ENCODE data around the gene PYCARD.
A peak's percentile ranks its signal among the peaks of the same experiment; 100 is the strongest.
"Not testable (repeated sequence)": the region's sequence is repeated elsewhere in the genome, so short reads cannot be mapped to it uniquely, and the experiment has no call there.

The PYCARD gene

GRCh38 chr16:31198207-31198882, 4.2 kb downstream of the PYCARD start:
- no peak for DNase-seq
- no CpG with 5 or more reads among the region's 7 CpGs for WGBS (ENCODE audit: extremely low coverage, insufficient coverage, insufficient read length)
- Histone ChIP-seq H3K4ac (ENCODE audit: low read depth, low read length) (no peak overlapping the region), H3K27ac (ENCODE audit: low read depth, low read length) (no peak overlapping the region), H3K27me3 (ENCODE audit: insufficient read depth, low read length) (peaks cover 11% of the 10 kb centered on the region), H3K4me1 (ENCODE audit: control insufficient read depth in 1 of 2, insufficient read depth in 2 of 2, low read length in 2 of 2) (peaks cover 9 to 11% of the 10 kb centered on the region in 2 experiments), H3K14ac (ENCODE audit: low read length) (no peak overlapping the region), H3K23ac (ENCODE audit: low read length) (no peak overlapping the region), H2AK5ac (ENCODE audit: low read length) (no peak overlapping the region), H3K18ac (ENCODE audit: low read length) (no peak overlapping the region), H2BK5ac (ENCODE audit: low read depth, low read length, poor library complexity) (no peak overlapping the region), H2AFZ (ENCODE audit: insufficient read depth, low read length, poor library complexity) (no peak overlapping the region), H3K4me2 (ENCODE audit: low read length) (no peak overlapping the region), H2BK120ac (ENCODE audit: insufficient read depth, low read length, poor library complexity) (no peak overlapping the region), H3K9ac (ENCODE audit: low read length) (no peak overlapping the region), H3K9me3 (ENCODE audit: insufficient read depth, low read depth, low read length) (peaks cover 2% of the 10 kb centered on the region), H3K79me1 (ENCODE audit: low read length) (no peaks in the 10 kb centered on the region), H3K79me2 (ENCODE audit: control insufficient read depth, insufficient read depth, low read length, poor library complexity) (no peaks in the 10 kb centered on the region), H2BK12ac (ENCODE audit: low read length) (no peak overlapping the region), H4K12ac (ENCODE audit: low read depth, low read length) (no peak overlapping the region), H3K4me3 (ENCODE audit: low read depth, low read length) (no peak overlapping the region), H3K36me3 (ENCODE audit: control insufficient read depth in 1 of 2, insufficient read depth in 2 of 2, low read length in 2 of 2) (peaks cover 30 to 46% of the 10 kb centered on the region in 2 experiments), H4K8ac (ENCODE audit: low read depth, low read length) (no peak overlapping the region), H4K91ac (ENCODE audit: low read depth, low read length) (no peak overlapping the region)

GRCh38 chr16:31196324-31197088, 6.1 kb downstream of the PYCARD start:
- H3K4me2 ChIP-seq (ENCODE audit: low read length): no peak overlapping the region
- no peak overlapping the region for H3K9ac ChIP-seq (ENCODE audit: low read length)
- H3K4me1 ChIP-seq (ENCODE audit: control insufficient read depth in 1 of 2, insufficient read depth in 2 of 2, low read length in 2 of 2): peaks cover 2 to 3% of the 10 kb centered on the region in 2 experiments
- H2AFZ ChIP-seq (ENCODE audit: insufficient read depth, low read length, poor library complexity): no peak overlapping the region
- peak; percentile 44 to 45 for DNase-seq
- no peak overlapping the region for H3K27ac ChIP-seq (ENCODE audit: low read depth, low read length)
- no peaks in the 10 kb centered on the region for H3K27me3 ChIP-seq (ENCODE audit: insufficient read depth, low read length)
- H3K23ac ChIP-seq (ENCODE audit: low read length): no peak overlapping the region
- no peak overlapping the region for H3K4me3 ChIP-seq (ENCODE audit: low read depth, low read length)
- H4K8ac ChIP-seq (ENCODE audit: low read depth, low read length): no peak overlapping the region
- no peak overlapping the region for H2BK120ac ChIP-seq (ENCODE audit: insufficient read depth, low read length, poor library complexity)
- H4K91ac ChIP-seq (ENCODE audit: low read depth, low read length): no peak overlapping the region
- no peaks in the 10 kb centered on the region for H3K79me2 ChIP-seq (ENCODE audit: control insufficient read depth, insufficient read depth, low read length, poor library complexity)
- peaks cover 42 to 64% of the 10 kb centered on the region in 2 experiments for H3K36me3 ChIP-seq (ENCODE audit: control insufficient read depth in 1 of 2, insufficient read depth in 2 of 2, low read length in 2 of 2)
- H3K79me1 ChIP-seq (ENCODE audit: low read length): no peaks in the 10 kb centered on the region
- WGBS (ENCODE audit: extremely low coverage, insufficient coverage, insufficient read length): no CpG with 5 or more reads among the region's 17 CpGs
- H4K12ac ChIP-seq (ENCODE audit: low read depth, low read length): no peak overlapping the region
- H3K9me3 ChIP-seq (ENCODE audit: insufficient read depth, low read depth, low read length): no peaks in the 10 kb centered on the region
- H3K4ac ChIP-seq (ENCODE audit: low read depth, low read length): no peak overlapping the region
- H3K14ac ChIP-seq (ENCODE audit: low read length): no peak overlapping the region
- H2BK5ac ChIP-seq (ENCODE audit: low read depth, low read length, poor library complexity): no peak overlapping the region
- no peak overlapping the region for H3K18ac ChIP-seq (ENCODE audit: low read length)
- no peak overlapping the region for H2BK12ac ChIP-seq (ENCODE audit: low read length)
- no peak overlapping the region for H2AK5ac ChIP-seq (ENCODE audit: low read length)

- peaks cover 46 to 70% of the 10 kb centered on the region in 2 experiments for H3K36me3 ChIP-seq (ENCODE audit: control insufficient read depth in 1 of 2, insufficient read depth in 2 of 2, low read length in 2 of 2)
- not testable (repeated sequence) for DNase-seq; H3K27me3 ChIP-seq (ENCODE audit: insufficient read depth, low read length); H3K27ac ChIP-seq (ENCODE audit: low read depth, low read length); H2BK12ac ChIP-seq (ENCODE audit: low read length); H4K91ac ChIP-seq (ENCODE audit: low read depth, low read length); H3K4me1 ChIP-seq (ENCODE audit: control insufficient read depth in 1 of 2, insufficient read depth in 2 of 2, low read length in 2 of 2); H2AFZ ChIP-seq (ENCODE audit: insufficient read depth, low read length, poor library complexity); H2BK5ac ChIP-seq (ENCODE audit: low read depth, low read length, poor library complexity); H3K9ac ChIP-seq (ENCODE audit: low read length); H3K9me3 ChIP-seq (ENCODE audit: insufficient read depth, low read depth, low read length); H2AK5ac ChIP-seq (ENCODE audit: low read length); H2BK120ac ChIP-seq (ENCODE audit: insufficient read depth, low read length, poor library complexity); H3K14ac ChIP-seq (ENCODE audit: low read length); H3K79me1 ChIP-seq (ENCODE audit: low read length); H4K12ac ChIP-seq (ENCODE audit: low read depth, low read length); H3K18ac ChIP-seq (ENCODE audit: low read length); H4K8ac ChIP-seq (ENCODE audit: low read depth, low read length); H3K79me2 ChIP-seq (ENCODE audit: control insufficient read depth, insufficient read depth, low read length, poor library complexity); H3K4me2 ChIP-seq (ENCODE audit: low read length); H3K4ac ChIP-seq (ENCODE audit: low read depth, low read length); H3K23ac ChIP-seq (ENCODE audit: low read length); H3K4me3 ChIP-seq (ENCODE audit: low read depth, low read length)
- no CpG with 5 or more reads among the region's 11 CpGs for WGBS (ENCODE audit: extremely low coverage, insufficient coverage, insufficient read length)
Measured at GRCh38 chr16:31195861-31196260, 6.7 kb downstream of the PYCARD start.

GRCh38 chr16:31194898-31195297, 7.7 kb downstream of the PYCARD start:
- Histone ChIP-seq H2BK5ac (ENCODE audit: low read depth, low read length, poor library complexity) (no peak overlapping the region), H3K27me3 (ENCODE audit: insufficient read depth, low read length) (no peaks in the 10 kb centered on the region), H3K9ac (ENCODE audit: low read length) (no peak overlapping the region)

More at GRCh38 chr16:31194898-31195297, 7.7 kb downstream of the PYCARD start:
- Histone ChIP-seq H3K4me1 (ENCODE audit: control insufficient read depth in 1 of 2, insufficient read depth in 2 of 2, low read length in 2 of 2) (no peaks in the 10 kb centered on the region), H3K4me3 (ENCODE audit: low read depth, low read length) (no peak overlapping the region), H3K14ac (ENCODE audit: low read length) (no peak overlapping the region), H3K18ac (ENCODE audit: low read length) (no peak overlapping the region), H3K23ac (ENCODE audit: low read length) (no peak overlapping the region), H3K9me3 (ENCODE audit: insufficient read depth, low read depth, low read length) (no peaks in the 10 kb centered on the region), H4K91ac (ENCODE audit: low read depth, low read length) (no peak overlapping the region), H3K27ac (ENCODE audit: low read depth, low read length) (no peak overlapping the region), H3K4ac (ENCODE audit: low read depth, low read length) (no peak overlapping the region), H2AK5ac (ENCODE audit: low read length) (no peak overlapping the region), H4K12ac (ENCODE audit: low read depth, low read length) (no peak overlapping the region), H2BK12ac (ENCODE audit: low read length) (no peak overlapping the region), H2AFZ (ENCODE audit: insufficient read depth, low read length, poor library complexity) (no peak overlapping the region), H3K36me3 (ENCODE audit: control insufficient read depth in 1 of 2, insufficient read depth in 2 of 2, low read length in 2 of 2) (peaks cover 53 to 80% of the 10 kb centered on the region in 2 experiments), H3K79me1 (ENCODE audit: low read length) (no peaks in the 10 kb centered on the region), H3K4me2 (ENCODE audit: low read length) (no peak overlapping the region), H2BK120ac (ENCODE audit: insufficient read depth, low read length, poor library complexity) (no peak overlapping the region), H3K79me2 (ENCODE audit: control insufficient read depth, insufficient read depth, low read length, poor library complexity) (no peaks in the 10 kb centered on the region), H4K8ac (ENCODE audit: low read depth, low read length) (no peak overlapping the region)
- no peak for DNase-seq
- no CpG with 5 or more reads among the region's 7 CpGs for WGBS (ENCODE audit: extremely low coverage, insufficient coverage, insufficient read length)
